GM21423 (cell line): ENCODE measurements around the gene XIRP2.
"Not testable (repeated sequence)": the region's sequence is repeated elsewhere in the genome, so short reads cannot be mapped to it uniquely, and the experiment has no call there.

ENCODE experiments used
- ATAC-seq: cut with Tn5 transposase; IDR thresholded peaks from one replicate; pipeline ENCODE4 v1.9.1; 2021; ENCODE audit warnings: mild to moderate bottlenecking, moderate library complexity; ENCODE audit not compliant: unreplicated experiment

The XIRP2 gene

GRCh38 chr2:167191588-167191987, 303.3 kb downstream of the XIRP2 start:
- ATAC-seq = no peak

GRCh38 chr2:167192833-167193232, 304.6 kb downstream of the XIRP2 start:
- no peak for ATAC-seq

- ATAC-seq = no peak
Observed at GRCh38 chr2:167196461-167197252, 308.4 kb downstream of the XIRP2 start.

DNA sequence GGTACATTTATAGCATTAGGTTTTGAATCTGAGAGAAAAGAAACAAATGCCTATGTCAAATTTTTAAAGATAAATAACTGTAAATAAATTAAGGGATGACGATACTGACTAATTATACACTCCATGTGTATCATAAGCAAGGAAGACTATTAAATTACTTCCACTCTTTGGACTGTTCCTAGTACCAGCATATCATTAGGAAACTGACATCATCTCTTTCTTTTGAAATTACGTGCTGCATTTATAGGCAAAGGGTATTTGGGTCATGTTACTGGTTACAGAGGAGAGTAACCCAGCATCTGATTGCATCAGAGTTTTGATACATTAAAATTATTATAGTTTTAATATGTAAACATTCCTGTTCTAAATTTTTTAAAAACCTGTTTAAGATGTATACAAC, 309.7 kb downstream of the XIRP2 start:
- ATAC-seq = no peak

DNA sequence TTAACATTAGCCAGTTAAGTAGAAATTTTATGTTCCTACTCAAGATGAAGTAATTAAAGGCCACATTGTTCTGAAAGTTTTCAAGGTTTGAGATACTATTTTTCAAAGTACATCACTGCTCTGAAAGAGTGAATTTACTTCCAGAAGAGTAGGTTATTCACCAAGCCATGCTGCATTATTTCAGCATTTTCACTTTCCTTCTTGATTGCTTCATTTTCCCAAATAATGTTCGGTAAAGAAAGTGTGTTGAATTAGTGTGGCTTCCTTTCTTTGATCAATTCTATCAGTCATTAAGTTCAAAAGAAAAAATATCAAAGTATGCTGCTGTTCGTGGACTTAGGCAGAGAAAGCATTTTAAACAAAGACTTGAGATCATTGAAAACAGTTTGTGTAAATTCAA, 310.3 kb downstream of the XIRP2 start:
- ATAC-seq = no peak

GRCh38 chr2:167200019-167200418, 311.7 kb downstream of the XIRP2 start:
- ATAC-seq = no peak

DNA sequence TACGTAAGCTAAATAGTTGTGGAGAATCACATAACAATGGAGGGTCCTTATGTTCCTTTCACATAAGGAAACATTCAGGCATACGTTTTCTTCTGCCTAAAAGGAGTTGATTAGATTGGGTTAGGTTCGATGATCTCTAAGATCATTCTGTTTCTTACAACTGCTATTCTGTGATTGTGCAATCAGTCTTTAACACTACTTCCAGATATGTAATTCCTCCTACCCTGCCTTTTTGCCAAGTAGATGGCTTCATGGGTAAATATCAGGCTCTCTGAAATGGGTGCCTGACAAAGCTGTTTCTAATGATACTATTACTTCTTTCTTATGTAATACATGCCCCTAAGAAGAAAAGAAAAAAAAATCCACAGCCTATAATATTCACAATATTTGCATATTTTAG, 321.5 kb downstream of the XIRP2 start:
- ATAC-seq = no peak

- peak; percentile 65 for ATAC-seq
Observed at GRCh38 chr2:167212014-167212648, 323.9 kb downstream of the XIRP2 start.

DNA sequence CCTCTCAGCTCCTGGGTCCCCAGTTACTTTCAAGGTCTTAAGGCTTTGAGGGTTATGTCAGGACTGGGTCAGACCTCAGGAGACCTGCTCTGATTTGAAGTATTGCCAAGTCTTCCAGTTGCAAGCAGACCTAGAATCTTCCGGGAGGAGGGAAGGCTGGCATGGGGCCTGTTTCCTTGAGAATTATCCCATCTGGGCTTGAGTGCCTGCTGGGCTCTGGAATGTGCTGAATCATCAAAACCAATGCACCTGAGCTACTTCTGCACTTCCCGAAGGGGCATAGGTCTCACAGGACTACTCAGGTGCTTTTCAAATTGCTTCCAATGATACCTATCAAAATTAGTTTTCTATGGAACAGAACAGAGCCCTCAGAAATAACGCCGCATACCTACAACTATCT, 327.3 kb downstream of the XIRP2 start:
- ATAC-seq = no peak

GRCh38 chr2:167237478-167237877, 349.2 kb downstream of the XIRP2 start:
- ATAC-seq = no peak

DNA sequence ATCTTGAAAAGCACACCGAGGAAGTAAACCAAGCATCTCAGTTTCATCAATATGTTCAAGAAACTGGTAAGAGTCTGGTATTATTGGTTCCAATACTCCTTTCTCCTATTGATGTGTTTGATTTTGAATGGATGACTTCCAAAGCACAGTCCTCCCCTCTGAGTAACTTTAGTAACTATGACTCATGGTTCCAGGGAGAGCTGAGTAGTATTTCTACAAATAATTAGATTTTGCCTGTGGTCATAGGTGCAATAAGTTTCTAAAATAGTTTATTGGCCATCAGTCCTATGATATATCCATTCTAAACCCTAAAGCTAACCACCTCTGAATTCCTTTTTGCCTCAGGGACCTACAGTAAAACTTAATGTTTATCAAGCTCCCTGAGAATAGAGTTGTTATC, 352.4 kb downstream of the XIRP2 start:
- no peak for ATAC-seq

DNA sequence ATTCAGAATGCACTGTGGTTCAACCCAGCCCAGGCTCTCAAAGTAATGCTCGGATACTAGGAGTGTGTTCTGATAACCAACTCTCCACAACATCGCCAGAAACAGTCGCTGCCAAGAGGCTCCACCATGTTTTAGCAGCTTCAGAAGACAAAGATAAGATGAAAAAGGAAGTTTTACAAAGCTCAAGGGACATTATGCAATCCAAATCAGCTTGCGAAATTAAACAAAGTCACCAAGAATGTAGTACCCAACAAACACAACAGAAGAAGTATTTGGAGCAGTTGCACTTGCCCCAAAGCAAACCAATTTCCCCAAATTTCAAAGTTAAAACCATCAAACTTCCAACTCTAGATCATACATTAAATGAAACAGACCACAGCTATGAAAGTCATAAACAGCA, 360.9 kb downstream of the XIRP2 start:
- ATAC-seq = no peak

DNA sequence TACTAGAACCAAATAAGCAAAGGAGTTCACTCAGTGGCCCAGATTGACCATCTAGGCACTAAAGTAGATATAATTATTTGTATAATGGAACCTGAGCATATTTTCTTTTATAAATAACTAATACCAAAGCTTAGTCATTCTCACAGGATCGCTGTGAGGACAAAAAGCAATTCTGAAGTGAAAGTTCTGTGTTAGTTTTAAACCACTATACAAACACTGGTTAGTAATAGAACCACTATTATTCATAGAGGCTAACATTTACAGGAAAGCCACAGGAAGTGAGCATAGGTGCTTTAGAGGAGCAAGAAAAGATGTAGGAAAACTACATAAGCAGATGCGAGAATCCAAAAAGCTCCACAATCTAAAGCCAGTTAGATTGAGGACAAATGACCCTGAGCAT, 364.7 kb downstream of the XIRP2 start:
- ATAC-seq = no peak

DNA sequence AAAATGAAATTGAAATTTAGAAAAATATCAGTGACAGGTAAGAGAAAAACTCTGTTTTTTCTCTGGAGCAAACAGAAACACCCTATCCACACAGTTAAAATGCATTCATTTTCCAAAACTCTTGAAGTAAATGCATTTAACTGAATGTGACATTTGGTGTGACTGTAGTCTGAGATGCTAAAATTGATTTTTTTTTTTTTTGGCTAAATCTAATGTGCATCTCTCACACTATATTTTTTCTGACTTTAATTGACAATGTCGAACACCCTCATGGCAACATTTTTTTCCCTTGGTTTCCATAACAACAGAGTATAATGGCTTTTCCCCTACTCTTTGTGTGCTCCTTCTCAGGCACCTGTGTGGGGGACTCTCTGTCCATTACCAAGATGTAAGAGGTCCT, 366.4 kb downstream of the XIRP2 start:
- ATAC-seq = no peak

GRCh38 chr2:167258712-167259111, 370.4 kb downstream of the XIRP2 start:
- ATAC-seq = no peak

DNA sequence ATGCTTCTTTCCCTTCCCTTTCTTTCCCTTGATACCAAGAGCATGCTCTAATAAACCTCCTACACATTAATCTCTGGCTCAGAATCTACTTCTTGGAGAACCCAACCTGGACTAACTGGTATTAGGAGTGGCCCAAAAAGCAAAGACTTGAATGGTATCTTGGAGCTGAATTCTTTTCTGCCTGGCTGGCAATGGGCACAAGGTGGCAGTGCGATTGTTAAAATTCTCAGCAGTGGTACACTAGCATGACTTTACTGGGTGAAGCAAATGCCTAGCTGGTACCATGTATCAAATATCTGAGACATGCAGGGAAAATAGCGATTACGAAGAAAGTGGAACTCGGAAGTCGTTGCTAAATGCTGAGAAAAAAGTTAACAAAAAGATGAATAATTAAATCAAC, 376.1 kb downstream of the XIRP2 start:
- ATAC-seq = no peak

DNA sequence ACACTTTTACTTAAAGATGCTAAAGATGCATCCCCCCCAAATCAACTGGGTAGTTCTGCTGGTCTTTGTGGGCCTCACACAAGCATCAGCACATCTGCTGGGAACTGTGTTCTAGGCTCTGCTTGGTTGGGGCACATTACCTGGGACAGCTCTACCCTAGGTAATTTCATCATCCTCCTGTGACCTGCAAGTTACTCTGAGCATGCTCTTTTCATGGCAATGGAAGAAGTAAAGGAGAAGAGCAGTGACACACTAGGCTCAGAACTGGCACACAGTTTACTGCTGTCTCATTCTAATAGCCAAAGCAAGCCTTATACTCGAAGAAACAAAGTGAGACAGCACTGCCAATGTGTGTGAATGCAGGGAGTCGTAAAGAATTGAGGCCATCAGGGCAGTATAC, 376.7 kb downstream of the XIRP2 start:
- ATAC-seq = no peak

DNA sequence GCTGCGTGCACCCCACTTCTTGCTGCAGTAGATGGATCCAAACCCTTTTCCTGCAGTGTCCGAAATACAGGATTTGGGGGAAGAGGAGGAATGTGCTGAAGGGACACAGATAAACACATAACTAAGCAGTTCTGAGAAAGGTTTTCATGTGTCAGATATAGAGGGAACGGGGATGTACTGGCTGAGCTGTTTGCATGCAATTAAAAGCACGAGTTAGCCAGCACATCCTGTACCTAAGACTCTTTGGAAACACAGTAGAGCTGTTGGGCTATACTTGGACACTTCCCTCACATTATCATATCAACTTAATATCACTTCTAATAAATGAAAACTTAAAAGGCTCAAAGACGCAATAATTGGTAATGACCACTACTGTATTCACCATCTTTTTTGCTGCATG, 377.4 kb downstream of the XIRP2 start:
- no peak for ATAC-seq

DNA sequence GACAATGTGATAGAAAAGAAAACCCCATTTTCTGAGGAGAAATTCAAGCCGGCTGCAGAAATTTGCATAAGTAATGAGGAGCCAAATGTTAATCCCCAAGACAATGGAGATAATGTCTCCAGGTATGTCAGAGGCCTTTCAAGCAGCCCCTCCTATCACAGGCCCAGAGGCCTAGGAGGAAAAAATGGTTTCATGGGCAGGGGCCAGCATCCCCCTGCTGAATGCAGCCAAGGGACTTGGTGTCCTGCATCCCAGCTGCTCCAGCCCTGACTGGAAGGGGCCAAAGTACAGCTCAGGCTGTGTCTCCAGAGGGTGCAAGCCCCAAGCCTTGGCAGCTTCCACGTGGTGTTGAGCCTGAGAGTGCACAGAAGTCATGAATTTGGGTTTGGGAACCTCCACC, 380.0 kb downstream of the XIRP2 start:
- ATAC-seq = not testable (repeated sequence)

GRCh38 chr2:167271932-167272331, 383.7 kb downstream of the XIRP2 start:
- no peak for ATAC-seq

DNA sequence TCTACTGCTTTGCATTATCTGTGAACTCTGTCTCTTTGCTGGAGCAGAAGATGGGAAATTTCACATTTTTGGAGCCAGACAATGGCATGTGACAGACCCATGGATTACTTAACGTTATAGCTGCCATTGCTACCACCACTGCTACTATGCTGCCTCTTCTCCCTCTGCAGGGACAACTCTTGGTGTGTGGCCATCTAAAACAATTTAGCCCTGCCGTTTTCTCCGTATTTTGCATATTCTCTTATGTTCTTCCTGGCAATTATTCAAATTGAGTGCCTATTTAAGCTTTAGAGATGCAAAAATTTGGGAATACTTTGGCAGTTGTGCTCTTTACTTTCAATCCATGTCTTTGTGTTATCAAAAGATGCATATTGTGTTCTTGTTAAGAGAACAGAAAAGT, 386.8 kb downstream of the XIRP2 start:
- no peak for ATAC-seq

DNA sequence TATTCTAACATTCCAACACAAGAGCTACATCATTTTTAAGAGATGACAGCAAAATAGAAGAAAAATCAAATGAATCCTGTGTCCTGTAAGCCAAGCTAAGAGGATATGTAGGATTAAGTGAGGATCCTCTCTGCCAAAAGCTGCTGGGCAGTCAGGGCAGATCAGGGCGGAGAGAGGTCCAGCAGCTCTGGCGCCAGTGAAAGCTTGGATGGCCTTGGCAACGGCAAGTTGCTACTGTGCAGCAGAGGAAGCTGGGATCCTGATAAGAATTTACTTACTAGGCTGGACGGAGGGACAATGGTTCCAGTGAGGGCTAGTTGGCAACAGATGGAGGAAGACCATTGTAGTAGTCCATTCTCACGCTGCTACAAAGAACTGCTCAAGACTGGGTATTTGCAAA, 391.5 kb downstream of the XIRP2 start:
- no peak for ATAC-seq

- ATAC-seq = no peak
Observed at GRCh38 chr2:167287212-167287611, 398.9 kb downstream of the XIRP2 start.
